ENCODE data around the gene BAHCC1.

BAHCC1 gene

DNA sequence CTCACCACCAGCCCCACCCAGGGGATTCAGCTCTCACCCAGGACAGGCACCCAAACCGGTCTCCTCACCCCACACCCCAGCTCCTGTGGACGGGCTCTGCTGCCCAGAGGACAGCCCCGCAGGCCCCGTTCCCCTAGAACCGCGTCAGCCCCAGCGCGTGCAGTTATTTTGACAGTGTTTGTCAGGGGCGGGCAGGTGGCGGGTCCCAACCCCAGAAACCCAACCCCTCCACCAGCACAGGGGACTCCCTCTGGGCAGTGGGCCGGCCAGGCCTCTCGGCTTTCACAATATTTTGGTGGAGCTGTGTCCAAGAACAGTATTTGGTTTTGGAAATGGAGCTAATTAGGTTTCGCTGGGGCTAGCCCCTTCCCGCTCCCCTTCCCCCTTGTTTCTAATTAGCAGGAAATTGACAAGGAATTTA lies 44.8 kb downstream of the BAHCC1 start:
- no peak for DNase-seq (ENCODE audit: low read depth in 1 of 2, low spot score in 1 of 2)

DNA sequence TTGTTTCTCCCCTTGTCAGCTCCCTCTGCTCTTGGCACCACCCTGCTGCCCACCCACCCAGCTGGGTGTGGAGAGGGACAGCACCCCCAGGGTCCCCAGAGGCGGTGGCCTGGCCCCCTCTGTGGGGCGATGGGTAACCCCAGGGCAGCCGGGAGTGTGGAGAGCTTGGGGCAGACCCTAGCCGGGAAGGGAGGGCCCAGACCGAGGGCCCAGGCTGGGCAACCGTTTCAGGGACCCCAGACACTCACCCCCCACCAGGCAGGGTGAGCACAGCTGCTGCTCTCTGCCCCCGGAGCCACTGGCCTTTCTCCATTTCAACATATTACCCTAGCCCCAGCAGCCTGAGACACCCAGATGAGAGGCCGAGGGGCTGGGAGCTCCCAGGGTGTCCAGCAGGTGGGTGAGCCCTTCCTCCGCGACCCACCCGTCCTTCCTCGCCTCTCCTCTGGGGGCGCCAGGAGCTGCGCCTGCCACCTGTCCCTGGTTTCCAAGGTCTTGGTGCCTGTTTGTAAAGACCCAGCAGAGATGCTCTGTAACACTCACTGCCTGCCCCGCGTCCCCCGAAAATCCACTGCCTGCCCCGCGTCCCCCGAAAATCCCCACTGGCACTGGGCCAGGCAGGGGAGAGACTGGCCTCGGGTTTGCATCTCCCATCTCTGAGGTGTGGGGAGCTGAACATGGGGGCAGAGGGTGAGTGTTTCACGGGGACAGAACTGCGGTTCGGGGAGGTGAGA lies 45.4 kb downstream of the BAHCC1 start:
- DNase-seq (ENCODE audit: low read depth in 1 of 2, low spot score in 1 of 2) = no peak

DNA sequence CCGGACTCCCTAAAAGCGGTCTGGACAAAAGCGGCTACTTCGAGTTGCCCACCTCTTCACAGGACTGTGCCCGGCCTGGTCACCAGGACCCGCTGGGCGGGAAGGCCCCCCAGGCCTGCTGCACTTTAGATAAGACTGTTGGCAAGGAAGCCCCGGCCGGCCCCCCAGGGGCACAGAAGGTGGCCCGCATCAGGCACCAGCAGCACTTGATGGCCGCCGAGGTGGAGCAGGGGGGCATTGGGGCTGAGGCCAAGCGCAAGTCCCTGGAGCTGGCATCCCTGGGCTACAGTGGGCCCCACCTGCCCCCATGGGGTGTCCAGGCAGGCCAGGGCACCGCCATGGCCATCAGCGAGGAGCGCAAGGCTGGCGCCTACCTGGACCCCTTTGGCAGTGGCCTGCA lies 47.5 kb downstream of the BAHCC1 start:
- no peak for DNase-seq (ENCODE audit: low read depth in 1 of 2, low spot score in 1 of 2)

DNA sequence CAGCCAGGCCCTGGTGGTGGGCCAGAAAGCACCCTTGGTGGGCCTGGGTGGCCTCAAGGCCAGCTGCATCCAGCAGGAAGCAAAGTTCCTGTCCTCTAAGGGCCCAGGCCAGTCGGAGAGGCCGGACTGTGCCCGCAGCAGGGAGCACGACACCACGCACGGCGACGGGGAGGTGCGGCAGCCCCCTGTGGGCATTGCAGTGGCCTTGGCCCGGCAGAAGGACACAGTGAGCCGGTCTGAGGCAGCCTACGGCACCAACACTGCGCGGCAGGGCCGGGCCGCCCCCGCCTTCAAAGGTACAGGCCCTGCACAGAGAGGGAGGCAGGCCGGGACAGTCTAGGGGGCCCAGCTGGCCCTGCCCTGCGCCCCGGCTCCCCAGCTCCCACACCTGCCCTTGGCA lies 48.0 kb downstream of the BAHCC1 start:
- DNase-seq (ENCODE audit: low read depth in 1 of 2, low spot score in 1 of 2) = no peak

DNA sequence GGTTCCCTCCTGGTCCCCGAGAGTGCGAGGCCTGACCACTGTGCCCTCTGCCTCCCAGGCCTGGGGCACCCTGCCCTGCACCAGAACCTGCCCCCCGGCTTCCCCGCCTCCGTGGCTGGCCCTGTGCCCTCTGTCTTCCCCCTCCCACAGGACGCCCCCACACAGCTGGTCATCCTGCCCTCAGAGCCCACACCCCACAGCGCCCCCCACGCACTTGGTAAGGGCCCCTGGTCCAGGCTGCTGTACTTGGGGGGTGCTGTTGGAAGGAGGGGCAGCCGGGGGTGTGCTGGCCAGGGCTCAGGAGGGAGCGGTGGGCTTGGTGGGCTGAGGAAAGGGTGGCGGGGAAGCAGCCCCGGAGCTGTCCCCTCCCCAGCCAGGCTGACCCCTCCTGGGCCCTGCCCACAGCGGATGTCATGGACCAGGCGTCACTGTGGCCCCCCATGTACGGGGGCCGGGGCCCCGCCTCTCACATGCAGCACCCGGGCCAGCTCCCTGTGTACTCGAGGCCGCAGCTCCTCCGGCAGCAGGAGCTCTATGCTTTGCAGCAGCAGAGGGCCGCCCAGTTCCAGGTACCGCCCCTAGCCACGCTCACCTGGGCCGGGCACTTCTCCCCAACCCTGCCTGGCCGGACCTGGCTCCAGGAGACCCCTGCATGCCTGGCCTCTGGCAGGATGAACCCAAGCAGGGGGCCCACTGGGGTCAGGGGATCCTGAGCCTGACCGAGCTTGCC lies 49.5 kb downstream of the BAHCC1 start:
- no peak for DNase-seq (ENCODE audit: low read depth in 1 of 2, low spot score in 1 of 2)

DNA sequence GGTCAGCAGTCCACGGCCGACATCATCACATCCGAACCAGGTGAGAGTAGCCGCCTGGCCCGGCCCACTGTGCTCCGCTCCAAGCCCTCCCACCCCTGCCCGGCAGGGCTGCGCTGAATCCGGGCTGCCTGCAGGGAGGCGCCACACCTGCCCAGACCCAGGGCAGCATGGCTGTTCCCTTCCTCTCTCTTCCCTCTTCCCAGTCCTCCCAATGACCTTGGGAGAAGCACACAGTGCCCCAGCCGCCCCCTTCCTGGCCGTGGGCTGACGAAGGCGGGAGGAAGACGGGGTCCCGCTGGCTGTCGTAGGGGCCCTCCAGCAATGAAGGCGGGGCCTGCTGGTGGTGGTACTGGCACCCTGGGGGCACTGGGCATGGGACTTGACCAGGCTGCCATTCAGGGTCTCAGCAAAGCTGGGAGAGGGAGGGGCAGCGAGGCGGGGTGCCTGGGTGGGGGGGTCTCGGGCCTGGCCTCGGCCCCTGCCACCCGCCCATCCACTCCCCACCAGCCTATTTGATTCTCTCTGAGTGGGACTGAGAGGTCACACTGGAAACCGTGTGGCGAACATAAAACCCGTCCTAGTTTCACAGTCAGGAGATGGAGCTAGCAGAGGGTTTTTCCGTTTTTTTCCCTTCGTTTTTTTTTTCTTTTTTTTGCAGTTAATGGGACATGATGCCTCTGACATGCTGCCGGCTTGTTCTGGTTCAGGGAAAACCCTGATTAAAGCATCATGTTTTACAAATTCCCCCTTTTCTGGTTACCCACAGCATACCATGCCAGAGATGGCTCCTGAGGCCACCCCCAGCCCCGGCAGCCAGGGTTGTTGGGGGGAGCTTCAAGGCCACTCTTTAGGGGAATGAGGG lies 50.6 kb downstream of the BAHCC1 start:
- no peak for DNase-seq (ENCODE audit: low read depth in 1 of 2, low spot score in 1 of 2)

DNA sequence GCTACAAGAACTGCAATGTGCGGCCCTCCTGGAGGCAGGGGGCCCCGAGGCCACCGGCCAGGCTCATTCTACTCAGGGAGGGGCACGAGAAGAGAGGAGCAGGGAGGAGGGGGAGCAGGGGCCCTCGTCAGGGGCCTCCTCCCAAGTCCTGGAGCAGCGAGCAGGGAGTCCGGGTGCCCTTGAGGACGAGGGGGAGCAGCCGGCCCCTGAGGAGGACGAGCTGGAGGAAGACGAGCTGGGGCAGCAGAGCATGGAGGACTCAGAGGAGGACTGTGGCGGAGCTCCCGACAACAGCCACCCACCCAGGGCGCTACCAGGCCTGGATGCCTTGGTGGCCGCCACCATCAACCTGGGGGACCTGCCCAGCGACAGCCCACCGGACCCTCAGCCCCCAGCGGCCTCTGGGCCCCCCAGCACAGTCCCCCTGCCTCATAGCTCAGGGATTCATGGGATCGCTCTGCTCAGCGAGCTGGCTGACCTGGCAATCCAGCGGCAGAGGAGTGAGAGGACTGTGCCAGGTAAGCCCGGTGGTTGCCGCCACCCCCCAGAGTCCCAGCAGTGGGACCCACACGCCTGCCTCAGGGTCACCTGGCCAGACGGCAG lies 52.2 kb downstream of the BAHCC1 start:
- DNase-seq (ENCODE audit: low read depth in 1 of 2, low spot score in 1 of 2) = no peak

DNA sequence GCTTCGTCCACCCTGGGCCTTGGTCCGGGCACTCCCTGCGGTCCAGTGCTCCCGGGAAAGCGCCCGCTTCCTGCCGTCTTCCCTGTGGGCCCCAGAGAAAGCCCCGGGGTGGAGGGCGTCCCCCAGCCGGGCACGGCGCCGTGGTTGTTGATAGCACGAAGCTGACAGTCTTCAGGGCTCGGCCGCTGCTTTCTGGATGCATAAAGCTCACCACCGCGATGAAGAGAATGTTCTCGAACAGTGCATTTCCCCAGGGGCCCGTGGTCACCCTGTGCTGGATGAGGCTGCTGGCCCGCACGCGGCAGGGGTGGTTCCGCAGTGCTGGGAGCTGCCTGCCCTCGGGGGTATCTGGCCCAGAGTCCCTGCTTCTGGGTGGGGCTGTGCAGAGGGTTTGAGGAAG lies 53.2 kb downstream of the BAHCC1 start:
- DNase-seq (ENCODE audit: low read depth in 1 of 2, low spot score in 1 of 2) = no peak

DNA sequence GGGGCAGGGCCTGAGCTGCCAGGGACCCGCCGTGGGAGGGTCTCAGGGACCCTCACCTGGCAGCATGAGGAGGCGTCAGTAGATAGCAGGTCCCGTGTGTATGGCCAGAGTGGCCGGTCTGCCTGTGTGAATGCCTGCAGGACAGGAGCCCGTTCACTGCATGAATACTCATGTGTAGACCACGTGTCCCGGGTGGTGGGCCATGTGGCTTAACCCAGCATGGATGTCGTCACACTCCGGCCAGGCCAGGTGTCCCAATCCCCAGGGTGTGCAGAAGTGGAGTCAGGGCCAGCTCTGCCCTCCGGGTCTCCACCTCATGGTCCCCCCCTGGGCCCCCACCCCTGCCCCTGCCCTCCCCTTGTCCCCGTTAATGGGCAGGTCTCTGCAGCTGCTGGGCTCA lies 53.7 kb downstream of the BAHCC1 start:
- DNase-seq (ENCODE audit: low read depth in 1 of 2, low spot score in 1 of 2) = no peak

DNA sequence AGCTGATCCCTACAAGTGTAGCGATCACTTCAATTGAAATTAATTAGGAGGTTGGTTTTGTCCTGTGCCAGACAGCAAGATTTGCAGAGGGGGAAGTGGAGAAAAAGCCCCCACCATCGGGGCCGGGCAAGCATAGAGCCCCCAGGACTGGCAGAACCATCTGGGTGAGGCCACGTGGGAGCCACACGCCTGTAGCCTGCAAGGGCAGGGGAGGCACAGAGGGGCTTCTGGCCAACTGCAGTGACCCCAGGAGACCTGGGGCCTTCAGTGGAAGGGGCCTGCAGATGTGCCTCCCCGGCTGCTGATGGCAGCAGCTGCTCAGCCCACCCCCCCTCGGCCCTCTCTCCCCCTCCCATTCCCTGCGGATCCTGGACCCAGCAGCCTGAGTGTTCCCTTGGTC lies 54.1 kb downstream of the BAHCC1 start:
- no peak for DNase-seq (ENCODE audit: low read depth in 1 of 2, low spot score in 1 of 2)

DNA sequence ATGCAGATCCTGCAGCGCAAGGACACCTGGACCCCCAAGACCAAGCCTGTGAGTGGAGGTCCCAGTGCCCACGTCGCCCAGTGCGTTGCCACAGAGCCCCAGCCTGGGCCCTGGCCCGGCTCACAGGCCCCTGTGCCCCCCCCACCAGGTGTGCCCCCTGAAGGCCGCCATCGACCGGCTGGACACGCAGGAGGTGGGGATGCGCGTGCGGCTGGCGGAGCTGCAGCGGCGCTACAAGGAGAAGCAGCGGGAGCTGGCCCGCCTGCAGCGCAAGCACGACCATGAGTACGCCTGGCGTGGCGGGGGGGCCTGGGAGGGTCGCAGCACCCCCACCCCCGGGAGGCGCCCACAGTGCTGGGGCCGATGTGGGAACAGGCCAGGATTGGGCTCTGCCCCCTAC lies 56.6 kb downstream of the BAHCC1 start:
- no peak for DNase-seq (ENCODE audit: low read depth in 1 of 2, low spot score in 1 of 2)

DNA sequence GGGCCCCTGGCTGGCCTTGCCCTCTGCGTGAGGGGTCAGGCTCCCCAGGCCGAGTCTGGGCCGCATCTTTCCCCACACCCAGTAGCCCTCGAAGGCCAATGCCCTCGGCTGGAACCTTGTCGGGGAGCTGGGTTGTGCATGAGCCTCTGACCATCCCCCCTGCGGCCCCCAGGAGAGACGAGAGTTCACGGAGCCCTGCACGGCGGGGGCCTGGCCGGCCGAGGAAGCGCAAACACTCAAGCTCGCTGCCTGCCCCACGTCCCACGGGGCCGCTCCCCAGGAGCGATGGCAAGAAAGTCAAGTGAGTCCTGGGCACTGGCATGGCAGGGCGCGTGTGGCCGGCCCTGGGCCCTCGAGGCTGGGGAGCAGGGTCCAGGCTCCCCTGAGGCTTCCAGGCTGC lies 57.3 kb downstream of the BAHCC1 start:
- no peak for DNase-seq (ENCODE audit: low read depth in 1 of 2, low spot score in 1 of 2)

DNA sequence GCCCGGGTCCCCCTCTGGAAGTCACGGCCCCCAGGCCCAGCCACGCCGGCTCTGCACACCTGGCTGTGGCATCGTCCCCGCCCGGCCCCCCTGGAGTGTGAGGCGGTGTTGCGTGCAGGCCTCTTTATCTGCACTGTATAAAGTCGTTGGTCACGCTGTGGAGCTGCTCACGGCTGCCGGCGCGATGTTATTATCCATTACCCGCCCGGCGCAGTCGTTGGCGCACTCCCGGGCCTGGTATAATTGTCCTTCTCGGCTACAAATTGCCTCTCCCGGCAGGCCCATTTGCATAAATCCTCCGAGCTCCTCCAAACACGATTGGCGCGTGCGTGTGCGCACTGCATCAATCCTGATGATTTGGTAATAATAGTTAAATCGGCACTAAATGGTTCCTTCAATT lies 57.8 kb downstream of the BAHCC1 start:
- no peak for DNase-seq (ENCODE audit: low read depth in 1 of 2, low spot score in 1 of 2)

DNA sequence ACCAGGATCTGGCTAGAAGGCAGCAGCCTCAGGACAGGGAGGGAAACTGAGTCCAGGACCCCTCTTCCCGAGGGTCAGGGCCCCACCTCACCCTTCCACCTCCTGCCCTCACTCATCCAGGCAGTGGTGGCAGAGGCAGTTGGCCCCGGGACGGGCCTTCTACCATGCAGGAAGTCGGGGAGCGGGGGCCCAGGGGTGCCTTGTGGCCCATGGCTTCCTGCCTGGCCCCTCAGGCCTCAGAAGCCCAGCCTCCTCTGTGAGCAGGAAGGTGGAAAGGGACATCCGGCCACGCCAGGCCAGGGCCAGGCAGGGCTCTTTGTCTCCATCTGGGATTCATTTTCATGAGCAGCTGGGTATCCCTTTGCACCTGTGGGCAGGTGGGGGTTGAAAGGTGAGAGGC lies 58.5 kb downstream of the BAHCC1 start:
- DNase-seq (ENCODE audit: low read depth in 1 of 2, low spot score in 1 of 2) = no peak

DNA sequence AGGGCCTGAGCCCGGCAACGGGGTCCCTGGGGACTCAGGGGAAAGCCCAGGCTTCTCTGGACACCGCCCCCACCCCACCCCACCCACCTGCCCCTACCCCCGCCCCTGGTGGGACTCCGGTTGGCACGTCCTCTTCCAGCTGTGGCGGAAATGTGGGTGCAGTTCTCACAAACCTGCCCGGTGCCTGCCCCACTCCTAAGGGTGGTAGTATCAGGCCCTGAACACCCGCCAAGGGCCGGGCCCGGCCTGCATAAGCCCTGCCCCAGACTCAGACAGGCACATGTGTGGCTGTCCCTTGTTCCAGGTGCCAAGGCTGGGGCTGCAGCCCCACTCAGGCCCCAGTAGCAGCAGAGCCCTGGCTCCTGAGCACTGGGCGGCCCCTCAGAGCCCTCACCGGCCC lies 59.2 kb downstream of the BAHCC1 start:
- no peak for DNase-seq (ENCODE audit: low read depth in 1 of 2, low spot score in 1 of 2)

DNA sequence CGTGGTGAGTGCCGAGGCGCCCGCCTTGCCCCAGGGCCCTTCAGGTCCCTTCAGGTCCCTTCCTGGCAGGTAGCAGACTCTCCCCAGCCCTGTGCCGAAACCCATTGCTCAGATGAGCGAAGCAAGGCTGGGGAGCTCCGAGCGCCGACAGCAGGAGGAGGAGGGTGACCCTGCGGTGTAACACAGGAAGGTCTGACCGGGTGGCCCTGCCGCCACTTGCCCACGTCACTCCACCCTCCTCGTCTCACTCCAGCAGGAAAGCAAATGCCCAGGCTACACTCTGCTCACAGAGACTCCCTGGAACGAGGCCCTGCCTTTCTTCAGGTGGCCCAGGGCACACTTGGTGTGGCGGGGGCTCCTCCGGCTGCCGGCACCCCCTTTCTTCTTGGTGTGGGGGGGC lies 60.1 kb downstream of the BAHCC1 start:
- no peak for DNase-seq (ENCODE audit: low read depth in 1 of 2, low spot score in 1 of 2)

DNA sequence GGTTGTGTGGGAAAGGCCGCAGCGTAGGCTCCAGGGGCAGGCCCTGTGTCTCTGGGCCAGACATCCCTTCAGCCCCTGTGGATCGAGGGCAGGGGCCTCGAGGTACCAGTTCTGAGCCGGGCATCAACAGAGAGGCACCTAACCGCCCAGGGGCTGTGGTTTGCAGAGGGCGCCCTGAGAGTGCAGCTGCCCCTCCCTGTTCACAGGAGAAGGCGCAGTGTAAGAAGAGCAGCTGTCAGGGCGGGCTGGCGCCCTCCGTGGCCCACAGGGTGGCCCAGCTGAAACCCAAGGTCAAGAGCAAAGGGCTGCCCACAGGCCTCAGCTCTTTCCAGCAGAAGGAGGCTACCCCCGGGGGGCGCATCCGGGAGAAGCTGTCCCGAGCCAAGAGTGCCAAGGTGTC lies 60.8 kb downstream of the BAHCC1 start:
- no peak for DNase-seq (ENCODE audit: low read depth in 1 of 2, low spot score in 1 of 2)

DNA sequence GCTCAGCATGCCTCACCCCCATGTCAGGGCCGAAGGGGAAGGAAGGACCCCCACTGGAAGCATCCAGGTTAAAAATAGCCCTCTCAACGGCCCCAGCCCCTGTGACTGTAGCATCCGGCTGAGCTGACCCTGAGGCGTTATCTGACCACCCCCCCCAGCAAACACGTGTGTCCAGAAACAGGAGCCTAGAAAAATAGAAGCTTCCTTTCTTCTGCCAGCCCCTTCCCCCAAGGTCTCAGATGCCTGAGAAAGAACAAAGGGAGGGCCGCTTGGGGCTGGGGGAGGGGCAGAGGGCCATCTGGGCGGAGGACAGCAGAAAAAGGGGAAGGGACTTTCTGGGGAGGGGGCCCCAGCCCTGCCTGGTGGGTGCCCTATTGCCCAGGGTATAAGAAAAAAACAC lies 61.5 kb downstream of the BAHCC1 start:
- DNase-seq (ENCODE audit: low read depth in 1 of 2, low spot score in 1 of 2) = no peak

DNA sequence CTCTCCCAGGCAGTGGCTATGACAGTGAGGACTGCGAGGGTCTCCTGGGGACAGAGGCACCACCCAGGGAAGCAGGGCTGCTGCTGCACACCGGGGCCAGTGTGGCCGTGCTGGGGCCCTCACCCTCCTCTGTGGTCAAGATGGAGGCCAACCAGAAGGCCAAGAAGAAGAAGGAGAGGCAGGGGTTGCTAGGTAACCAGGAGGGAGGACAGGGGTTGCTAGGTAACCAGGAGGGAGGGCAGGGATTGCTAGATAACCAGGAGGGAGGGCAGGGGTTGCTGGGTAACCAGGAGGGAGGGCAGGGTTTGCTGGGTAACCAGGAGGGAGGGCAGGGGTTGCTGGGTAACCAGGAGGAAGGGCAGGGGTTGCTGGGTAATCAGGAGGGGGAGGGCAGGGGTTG lies 62.1 kb downstream of the BAHCC1 start:
- no peak for DNase-seq (ENCODE audit: low read depth in 1 of 2, low spot score in 1 of 2)

DNA sequence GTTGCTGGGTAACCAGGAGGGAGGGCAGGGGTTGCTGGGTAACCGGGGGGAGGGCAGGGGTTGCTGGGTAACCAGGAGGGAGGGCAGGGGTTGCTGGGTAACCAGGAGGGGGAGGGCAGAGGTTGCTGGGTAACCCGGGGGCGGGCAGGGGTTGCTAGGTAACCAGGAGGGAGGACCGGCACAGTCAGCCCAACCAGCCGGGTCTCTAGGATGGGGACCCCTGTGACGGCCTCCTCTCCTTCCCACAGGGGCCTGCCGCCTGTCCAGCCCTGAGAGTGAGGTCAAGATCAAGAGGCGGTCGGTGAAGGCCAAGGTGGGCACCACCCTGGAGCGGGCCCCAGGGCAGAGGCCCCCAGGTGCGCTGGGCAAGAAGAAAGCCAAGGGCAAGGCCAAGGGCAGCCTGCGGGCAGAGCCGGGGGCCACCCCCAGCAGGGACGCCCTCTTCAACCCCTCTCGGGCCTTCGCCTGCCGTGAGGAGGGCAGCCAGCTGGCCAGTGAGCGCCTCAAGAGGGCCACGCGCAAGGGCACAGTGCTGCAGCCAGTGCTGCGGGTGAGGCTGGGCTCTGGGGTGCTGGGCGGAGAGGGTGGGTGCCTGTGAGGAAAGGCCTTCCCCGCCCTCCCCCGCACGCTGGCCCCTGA lies 62.8 kb downstream of the BAHCC1 start:
- no peak for DNase-seq (ENCODE audit: low read depth in 1 of 2, low spot score in 1 of 2)

DNA sequence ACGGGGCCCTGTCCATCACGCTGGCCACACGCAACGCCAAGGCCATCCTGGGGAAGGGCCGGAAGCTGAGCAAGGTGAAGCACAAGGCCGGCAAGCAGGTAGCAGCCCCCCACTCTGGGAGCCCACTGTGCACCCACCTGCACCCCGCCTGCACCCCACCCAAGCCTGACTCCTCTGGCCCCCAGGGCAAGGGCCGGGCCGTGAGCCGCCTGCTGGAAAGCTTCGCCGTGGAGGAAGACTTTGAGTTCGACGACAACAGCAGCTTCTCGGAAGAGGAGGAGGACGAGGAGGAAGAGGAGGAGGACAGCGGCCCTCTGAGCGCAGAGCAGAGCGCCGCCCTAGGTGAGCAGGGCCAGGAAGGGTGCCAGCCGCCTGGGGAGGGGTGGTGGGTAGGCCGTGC lies 63.4 kb downstream of the BAHCC1 start:
- no peak for DNase-seq (ENCODE audit: low read depth in 1 of 2, low spot score in 1 of 2)

Measured in activated T-helper 1 cell treated with anti-CD3 and anti-CD28 coated beads, Interleukin-2, amount 50 U/mL, for 16 hours (primary cell).